IgD-negative memory B cell (primary cell): ENCODE results near the gene CACNA2D3. TPM values are rescaled to one million over a fixed set of nuclear protein-coding genes. Genes with fewer than 3 reads are reported as not detected.

Experiments
- H3K27ac Mint-ChIP-seq, 3 donors: one replicate each; pipeline ENCODE4 v1.8.0; 2020 to 2022; ENCODE audit warnings: mild to moderate bottlenecking in 3 of 3, mixed read lengths in 3 of 3, moderate library complexity in 1 of 3
- H3K27me3 Mint-ChIP-seq: one replicate; pipeline ENCODE4 v1.8.0; 2021; ENCODE audit warnings: mixed read lengths
- H3K36me3 Mint-ChIP-seq: one replicate; pipeline ENCODE4 v1.8.0; 2020; ENCODE audit warnings: mild to moderate bottlenecking, mixed read lengths
- H3K4me1 Mint-ChIP-seq, 3 donors: one replicate each; pipeline ENCODE4 v1.8.0; 2020 to 2022; ENCODE audit warnings: mixed read lengths in 3 of 3, mild to moderate bottlenecking in 1 of 3
- H3K4me3 Mint-ChIP-seq, 4 donors: one replicate each; pipeline ENCODE4 v1.8.0; 2020 to 2022; ENCODE audit warnings: mild to moderate bottlenecking in 4 of 4, mixed read lengths in 4 of 4, moderate library complexity in 3 of 4
- H3K9me3 Mint-ChIP-seq, 3 donors: one replicate each; pipeline ENCODE4 v1.8.0; 2020 to 2021; ENCODE audit warnings: mixed read lengths in 3 of 3, mild to moderate bottlenecking in 1 of 3
- polyA plus RNA-seq: library from polyadenylated mRNA; unstranded; fragments of 300-500 nt; fragmentation: Illumina TruSeq; gene quantifications from one replicate; pipeline ENCODE4 v1.2.3, GENCODE V29; 2021

The CACNA2D3 gene
- polyA plus RNA-seq, 1 donor from 2014 or later: not detected

DNA sequence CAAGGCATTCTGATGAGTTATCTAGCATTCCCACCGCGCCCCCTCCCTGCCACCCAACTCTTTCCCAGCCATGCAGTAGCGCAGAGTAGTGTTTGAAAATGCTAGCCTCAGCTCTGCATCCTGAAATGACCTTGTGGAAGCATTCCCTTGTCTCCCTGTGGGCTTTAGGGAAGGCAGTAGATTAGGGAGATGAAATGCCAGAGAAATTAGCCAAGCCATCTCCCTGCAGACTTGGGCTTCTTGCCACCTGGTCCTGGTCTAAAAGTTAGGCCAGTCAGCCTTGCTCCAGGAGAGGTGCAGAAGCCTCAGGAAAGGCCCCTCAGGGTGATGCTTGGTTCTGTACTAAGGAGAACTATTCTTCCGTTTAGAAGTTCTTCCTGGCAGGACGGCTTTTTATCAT lies 231.2 kb downstream of the CACNA2D3 start:
- no peak overlapping the region for H3K4me3 Mint-ChIP-seq
- no peaks in the 10 kb centered on the region for H3K36me3 Mint-ChIP-seq
- H3K4me1 Mint-ChIP-seq: no peaks in the 10 kb centered on the region
- no peak overlapping the region for H3K27ac Mint-ChIP-seq
- peaks cover 0 to 5% (median 0%) of the 10 kb centered on the region in 3 donors for H3K9me3 Mint-ChIP-seq
- peaks cover 4% of the 10 kb centered on the region for H3K27me3 Mint-ChIP-seq

DNA sequence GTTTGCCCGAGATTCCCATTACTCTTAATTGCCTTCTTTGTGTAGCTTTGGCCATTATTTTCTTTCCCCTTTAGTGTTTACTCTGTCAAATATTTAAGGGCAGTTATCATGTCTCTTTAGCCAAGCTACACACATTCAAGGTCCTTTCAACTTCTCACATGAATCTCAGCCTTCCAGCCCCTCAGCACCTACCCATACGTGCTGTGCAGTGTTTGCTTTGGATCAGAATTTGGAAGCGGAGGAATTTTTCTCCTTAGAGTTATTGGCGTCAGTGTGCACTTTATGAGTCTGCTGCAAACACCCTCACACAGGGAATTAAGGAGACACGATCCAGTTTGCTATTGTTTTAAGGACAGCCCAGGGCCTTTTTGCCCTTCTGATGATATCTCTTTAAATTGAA lies 231.6 kb downstream of the CACNA2D3 start:
- Mint-ChIP-seq H3K4me1 (no peaks in the 10 kb centered on the region), H3K27ac (no peak overlapping the region), H3K27me3 (peaks cover 4% of the 10 kb centered on the region), H3K4me3 (no peak overlapping the region), H3K9me3 (peaks cover 0 to 5% (median 0%) of the 10 kb centered on the region in 3 donors), H3K36me3 (no peaks in the 10 kb centered on the region)

DNA sequence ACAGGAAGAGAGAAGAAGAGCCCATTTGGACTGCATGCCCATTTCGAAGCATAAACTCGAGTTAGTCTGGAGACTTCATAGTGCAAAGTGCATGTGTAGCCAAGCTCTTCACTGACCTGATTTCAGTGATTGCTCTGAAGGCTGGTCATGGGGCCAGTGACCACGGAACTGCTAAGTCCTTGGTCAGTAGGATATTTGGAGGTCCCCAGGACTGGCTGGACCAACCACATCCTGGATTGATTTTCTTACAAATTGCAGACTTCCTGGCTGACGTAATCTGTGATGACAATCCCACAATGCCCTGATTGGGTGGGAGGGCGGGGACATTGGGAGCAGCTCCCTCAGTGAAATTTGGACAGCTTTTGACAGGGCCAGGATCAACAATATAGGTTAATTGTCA lies 233.4 kb downstream of the CACNA2D3 start:
- peaks cover 4% of the 10 kb centered on the region for H3K27me3 Mint-ChIP-seq
- H3K9me3 Mint-ChIP-seq: peaks cover 0 to 5% (median 0%) of the 10 kb centered on the region in 3 donors
- H3K27ac Mint-ChIP-seq: no peak overlapping the region
- H3K36me3 Mint-ChIP-seq: no peaks in the 10 kb centered on the region
- H3K4me1 Mint-ChIP-seq: no peaks in the 10 kb centered on the region
- no peak overlapping the region for H3K4me3 Mint-ChIP-seq

DNA sequence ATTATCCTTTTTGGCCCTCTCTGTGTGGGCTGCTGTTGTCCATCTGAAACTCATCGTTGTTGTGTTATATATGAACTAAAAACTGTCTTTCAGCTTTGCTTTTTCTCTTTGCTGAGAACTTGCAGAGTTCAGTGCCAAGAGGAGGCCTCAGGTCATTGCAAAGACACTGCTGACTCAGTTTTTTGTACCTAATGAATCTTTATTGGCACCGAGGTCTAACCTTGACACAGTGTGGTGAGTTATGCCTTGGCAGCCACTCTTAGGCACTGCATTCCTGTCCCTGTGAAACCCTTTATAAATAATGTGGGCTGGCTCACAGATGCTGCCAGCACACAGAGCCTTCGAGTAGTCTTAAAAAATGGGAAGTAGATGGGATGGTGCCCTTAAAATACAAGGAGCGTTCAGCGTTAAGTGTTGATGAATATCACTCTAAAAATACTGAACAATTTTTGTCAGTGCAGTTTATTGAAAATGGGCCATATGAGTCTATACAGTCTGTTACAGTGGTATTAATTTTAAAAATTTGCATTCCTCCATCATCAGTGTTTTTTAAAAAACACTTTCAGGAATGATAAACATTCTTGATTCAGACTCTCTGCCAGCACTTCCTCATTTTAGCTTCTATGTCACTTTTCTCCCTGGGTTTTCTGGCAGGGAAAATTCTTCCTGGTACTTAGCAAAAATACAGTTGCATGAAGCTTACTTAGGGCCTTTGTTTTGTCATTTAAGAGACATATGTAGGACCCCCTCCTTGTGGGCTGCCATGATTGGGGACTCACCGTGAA lies 234.1 kb downstream of the CACNA2D3 start:
- H3K27me3 Mint-ChIP-seq: peaks cover 4% of the 10 kb centered on the region
- peaks cover 0 to 6% (median 0%) of the 10 kb centered on the region in 3 donors for H3K9me3 Mint-ChIP-seq
- H3K4me1 Mint-ChIP-seq: no peaks in the 10 kb centered on the region
- H3K4me3 Mint-ChIP-seq: no peak overlapping the region
- no peaks in the 10 kb centered on the region for H3K36me3 Mint-ChIP-seq
- no peak overlapping the region for H3K27ac Mint-ChIP-seq

DNA sequence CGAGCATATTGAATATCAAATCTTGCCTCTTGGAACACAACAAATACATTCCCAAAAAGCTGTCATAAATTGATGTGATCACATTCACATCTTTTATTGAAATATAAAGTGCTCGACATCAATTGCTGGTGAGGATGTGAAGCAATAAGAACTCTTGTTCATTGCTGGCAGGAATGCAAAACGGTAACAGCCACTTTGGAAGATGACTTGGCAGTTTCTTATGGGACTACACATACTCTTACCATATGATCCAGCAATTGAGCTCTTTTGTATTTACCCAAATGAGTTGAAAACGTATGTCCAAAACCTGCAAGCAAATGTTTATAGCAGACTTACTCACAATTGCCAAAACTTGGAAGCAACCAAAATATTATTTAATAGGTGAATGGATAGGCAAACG lies 234.9 kb downstream of the CACNA2D3 start:
- no peaks in the 10 kb centered on the region for H3K36me3 Mint-ChIP-seq
- peaks cover 0 to 7% (median 0%) of the 10 kb centered on the region in 3 donors for H3K9me3 Mint-ChIP-seq
- H3K4me3 Mint-ChIP-seq: no peak overlapping the region
- no peak overlapping the region for H3K27ac Mint-ChIP-seq
- peaks cover 4% of the 10 kb centered on the region for H3K27me3 Mint-ChIP-seq
- no peaks in the 10 kb centered on the region for H3K4me1 Mint-ChIP-seq

DNA sequence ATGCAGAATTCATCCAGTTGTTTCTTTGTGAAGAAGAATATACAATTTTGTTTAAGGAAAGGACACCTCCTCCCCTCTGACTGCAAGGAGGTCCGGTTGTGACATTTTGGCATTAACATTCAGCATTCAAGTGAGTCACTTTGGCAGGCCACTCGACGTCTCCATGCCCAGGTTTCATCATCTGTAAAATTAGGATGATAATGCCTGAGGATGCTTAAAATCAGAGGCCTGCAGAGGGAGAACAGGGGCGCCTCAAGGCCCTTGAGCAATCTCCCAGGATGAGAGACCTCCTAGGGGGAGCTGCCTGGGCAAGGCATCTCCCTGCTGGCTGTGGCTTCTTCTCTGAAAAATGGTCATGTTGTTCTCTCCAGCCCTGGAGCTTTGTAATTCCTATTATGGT lies 236.0 kb downstream of the CACNA2D3 start:
- Mint-ChIP-seq H3K36me3 (no peaks in the 10 kb centered on the region), H3K4me3 (no peak overlapping the region), H3K27me3 (peaks cover 4% of the 10 kb centered on the region), H3K27ac (no peak overlapping the region), H3K9me3 (peaks cover 0 to 7% (median 0%) of the 10 kb centered on the region in 3 donors), H3K4me1 (no peaks in the 10 kb centered on the region)

DNA sequence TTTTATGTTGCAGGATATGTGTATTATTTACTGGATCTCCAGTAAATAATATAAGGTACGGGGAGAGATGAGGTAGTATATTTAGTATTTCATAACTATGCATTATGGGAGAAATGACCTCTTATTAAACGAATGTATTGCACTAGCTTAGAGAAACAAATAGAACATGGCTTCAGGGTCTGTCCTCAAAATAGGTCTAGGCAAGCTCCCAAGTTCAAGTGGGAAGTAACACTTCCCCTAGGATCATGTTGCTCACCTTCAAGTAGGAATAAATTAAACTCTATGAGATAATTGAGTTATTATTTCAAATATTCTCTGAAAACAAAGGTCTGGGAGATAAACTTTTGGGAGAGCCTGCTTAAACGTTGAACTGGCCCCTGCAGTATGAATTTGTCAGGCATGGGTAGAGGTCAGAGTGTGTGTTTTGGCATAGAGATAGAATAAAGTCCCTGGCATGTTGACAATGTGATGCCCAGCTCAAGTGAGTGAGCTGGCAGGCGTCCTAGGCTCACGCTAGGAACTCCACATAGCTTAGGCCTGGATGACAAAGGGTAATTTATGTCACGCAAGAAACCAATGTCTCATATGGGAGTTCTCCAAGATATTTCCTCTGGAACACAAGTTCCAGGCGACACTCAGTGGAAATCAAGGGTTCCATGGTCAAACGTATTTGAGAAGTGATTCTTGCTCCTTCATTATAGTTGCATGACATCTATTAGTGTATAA lies 236.8 kb downstream of the CACNA2D3 start:
- H3K27ac Mint-ChIP-seq: no peak overlapping the region
- no peak overlapping the region for H3K4me3 Mint-ChIP-seq
- peaks cover 4% of the 10 kb centered on the region for H3K27me3 Mint-ChIP-seq
- peaks cover 0 to 5% (median 0%) of the 10 kb centered on the region in 3 donors for H3K9me3 Mint-ChIP-seq
- H3K4me1 Mint-ChIP-seq: no peaks in the 10 kb centered on the region
- H3K36me3 Mint-ChIP-seq: no peaks in the 10 kb centered on the region

DNA sequence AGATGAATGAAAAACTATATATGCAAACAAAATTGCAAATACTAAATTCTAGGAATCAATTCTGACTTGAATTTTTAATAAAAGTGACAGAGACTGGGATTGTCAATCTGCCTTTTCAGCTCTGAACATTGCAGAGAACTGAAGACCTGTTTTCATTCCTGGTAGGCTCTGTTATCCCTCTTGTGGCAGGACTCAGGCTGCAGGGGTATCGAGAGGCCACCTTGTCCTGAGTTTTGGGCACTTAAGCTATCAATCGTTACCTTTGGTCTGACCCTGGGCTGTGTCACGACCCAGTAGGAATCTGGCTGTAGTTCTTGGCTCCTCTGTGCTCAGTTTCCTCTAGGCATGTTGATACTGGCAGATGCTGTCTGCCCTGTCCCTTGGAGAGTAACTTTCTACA lies 238.0 kb downstream of the CACNA2D3 start:
- Mint-ChIP-seq H3K27me3 (peaks cover under 1% of the 10 kb centered on the region), H3K4me1 (no peaks in the 10 kb centered on the region), H3K36me3 (no peaks in the 10 kb centered on the region), H3K27ac (no peak overlapping the region), H3K4me3 (no peak overlapping the region), H3K9me3 (peaks cover 0 to 4% (median 0%) of the 10 kb centered on the region in 3 donors)

DNA sequence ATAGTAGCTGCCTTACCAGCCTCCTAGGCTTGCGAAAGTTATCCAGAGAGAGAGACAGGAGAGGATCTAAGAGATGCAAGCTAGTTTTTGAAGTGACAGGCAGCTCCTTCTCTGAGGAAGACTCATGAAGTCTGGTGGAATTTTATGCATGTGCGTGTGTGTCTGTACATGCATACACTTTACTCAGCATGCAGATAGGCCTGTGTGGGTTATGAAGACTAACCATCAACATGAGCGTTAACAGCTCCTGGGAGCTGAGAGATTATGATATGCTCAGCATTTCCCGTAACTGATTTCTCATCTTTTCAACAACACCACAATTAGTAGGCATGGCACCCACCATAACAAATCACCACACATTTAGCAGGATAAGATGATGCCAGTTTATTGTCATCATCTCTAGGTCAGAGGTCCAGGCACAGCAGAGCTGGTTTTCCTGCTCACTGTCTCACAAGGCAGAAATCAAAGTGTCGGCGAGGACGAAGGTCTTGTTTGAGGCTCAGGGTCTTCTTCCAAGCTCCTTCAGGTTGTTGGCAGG lies 239.5 kb downstream of the CACNA2D3 start:
- peaks cover 0 to 3% (median 0%) of the 10 kb centered on the region in 3 donors for H3K9me3 Mint-ChIP-seq
- no peaks in the 10 kb centered on the region for H3K4me1 Mint-ChIP-seq
- H3K4me3 Mint-ChIP-seq: no peak overlapping the region
- H3K36me3 Mint-ChIP-seq: no peaks in the 10 kb centered on the region
- no peak overlapping the region for H3K27ac Mint-ChIP-seq
- H3K27me3 Mint-ChIP-seq: no peaks in the 10 kb centered on the region

DNA sequence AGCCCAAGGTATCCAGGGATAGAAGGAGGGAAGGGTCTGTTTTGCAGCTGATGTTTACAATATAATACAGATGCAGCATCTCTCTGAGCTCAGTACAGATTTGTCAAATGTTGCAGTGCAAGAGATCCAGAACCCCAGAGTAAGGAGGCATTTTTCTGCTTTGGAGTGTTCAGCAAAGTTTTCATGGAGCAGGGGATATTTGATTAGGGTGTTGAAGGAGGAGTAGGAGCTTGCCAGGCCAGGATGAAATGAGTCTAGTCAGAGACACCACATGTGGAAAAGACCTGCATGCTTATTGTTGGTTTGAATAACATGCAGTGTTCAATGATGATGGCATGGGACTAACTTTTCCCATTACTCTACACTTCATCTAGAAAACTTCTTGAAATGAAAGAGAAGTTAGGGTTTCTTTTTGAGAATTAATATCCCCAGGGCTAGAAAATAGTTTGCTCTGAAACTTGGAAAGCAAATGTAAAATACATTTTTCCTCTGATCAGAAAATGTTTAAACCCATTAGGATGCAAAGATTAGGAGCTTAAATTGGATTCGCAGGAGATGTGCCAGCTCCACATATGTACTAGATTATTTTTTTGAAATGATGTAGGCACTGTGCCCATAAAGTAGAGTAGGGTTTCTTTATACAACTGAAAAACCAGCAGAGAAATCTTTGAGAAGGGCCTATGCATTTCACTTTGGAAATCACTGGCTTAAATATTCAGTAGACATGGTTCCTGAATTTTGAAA lies 243.8 kb downstream of the CACNA2D3 start:
- Mint-ChIP-seq H3K27ac (no peak overlapping the region), H3K4me1 (no peaks in the 10 kb centered on the region), H3K9me3 (peaks cover 0 to 5% (median 0%) of the 10 kb centered on the region in 3 donors), H3K36me3 (no peaks in the 10 kb centered on the region), H3K4me3 (no peak overlapping the region), H3K27me3 (no peaks in the 10 kb centered on the region)

DNA sequence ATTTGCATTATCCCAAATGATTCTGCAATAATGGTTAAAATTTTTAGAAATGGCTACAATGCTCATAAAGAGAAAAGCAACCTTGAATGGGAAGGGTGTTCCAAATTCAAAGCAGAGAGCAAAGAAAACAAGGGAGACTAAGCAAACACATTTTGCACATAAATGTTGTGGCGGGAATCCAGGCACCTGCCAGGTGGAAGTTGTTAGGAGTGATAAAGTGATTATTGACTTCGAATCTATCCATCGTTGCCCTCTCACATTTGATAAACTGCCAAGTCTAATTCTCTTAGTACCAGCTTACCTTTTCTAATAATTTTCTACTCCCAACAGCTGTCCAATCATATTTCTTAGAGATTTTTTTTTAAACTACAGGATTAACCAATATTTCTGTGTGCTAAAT lies 244.5 kb downstream of the CACNA2D3 start:
- Mint-ChIP-seq H3K27ac (no peak overlapping the region), H3K9me3 (peaks cover 0 to 3% (median 0%) of the 10 kb centered on the region in 3 donors), H3K27me3 (no peaks in the 10 kb centered on the region), H3K4me3 (no peak overlapping the region), H3K36me3 (no peaks in the 10 kb centered on the region), H3K4me1 (no peaks in the 10 kb centered on the region)

DNA sequence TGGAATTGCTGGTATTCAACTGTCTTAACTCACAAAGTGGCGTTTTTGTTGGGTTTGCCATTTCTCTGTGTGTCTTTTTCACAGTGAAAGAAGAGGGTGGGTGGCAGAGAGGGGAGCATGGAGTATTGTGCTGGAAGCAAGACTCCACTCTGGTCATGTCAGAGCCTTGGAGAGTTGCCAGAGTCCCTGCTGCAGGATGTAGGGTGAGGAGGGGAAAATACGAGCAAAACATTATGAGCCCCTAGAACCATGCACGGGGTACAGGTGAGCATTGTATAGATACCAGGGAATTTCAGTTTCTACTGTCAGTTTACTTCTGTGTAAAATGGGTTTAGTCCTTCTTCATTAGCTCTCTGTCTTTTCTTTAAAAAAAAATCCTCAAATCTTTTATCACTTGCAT lies 249.9 kb downstream of the CACNA2D3 start:
- H3K4me3 Mint-ChIP-seq: no peak overlapping the region
- H3K27me3 Mint-ChIP-seq: peaks cover 2% of the 10 kb centered on the region
- no peak overlapping the region for H3K27ac Mint-ChIP-seq
- H3K36me3 Mint-ChIP-seq: no peaks in the 10 kb centered on the region
- peaks cover 0 to 3% (median 0%) of the 10 kb centered on the region in 3 donors for H3K9me3 Mint-ChIP-seq
- no peaks in the 10 kb centered on the region for H3K4me1 Mint-ChIP-seq

DNA sequence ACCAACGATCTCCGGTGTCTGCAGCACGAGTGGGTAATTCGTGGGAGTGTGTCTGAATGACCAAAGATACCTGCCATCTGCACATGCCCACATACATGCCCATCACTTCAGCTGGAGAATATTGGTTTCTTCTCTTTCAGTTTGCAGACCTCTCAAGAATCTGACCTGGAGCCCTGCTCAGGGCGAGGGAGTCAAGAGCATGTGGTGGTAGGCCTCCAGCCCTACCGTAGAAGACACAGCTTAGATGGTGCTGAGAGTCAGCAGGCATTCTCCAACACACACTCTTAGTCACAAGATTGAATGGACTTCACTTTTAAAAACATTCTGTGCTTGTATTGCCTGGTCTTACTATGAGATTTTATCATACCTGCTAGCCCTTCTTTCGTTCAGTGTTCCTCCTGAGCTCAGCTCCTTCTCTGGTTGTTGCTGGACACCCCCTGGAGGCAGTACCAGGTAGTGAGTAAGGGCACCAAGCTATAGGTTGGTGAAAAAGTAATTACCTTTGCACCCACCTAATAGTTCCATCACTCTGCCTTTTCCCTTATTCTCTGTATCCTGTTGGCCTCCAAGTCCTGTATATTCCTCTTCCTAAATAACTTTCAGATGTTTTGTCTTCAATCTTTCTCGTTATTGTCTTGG lies 252.0 kb downstream of the CACNA2D3 start:
- no peak overlapping the region for H3K27ac Mint-ChIP-seq
- H3K4me1 Mint-ChIP-seq: no peaks in the 10 kb centered on the region
- no peaks in the 10 kb centered on the region for H3K9me3 Mint-ChIP-seq
- H3K27me3 Mint-ChIP-seq: peaks cover 2% of the 10 kb centered on the region
- no peak overlapping the region for H3K4me3 Mint-ChIP-seq
- no peaks in the 10 kb centered on the region for H3K36me3 Mint-ChIP-seq

DNA sequence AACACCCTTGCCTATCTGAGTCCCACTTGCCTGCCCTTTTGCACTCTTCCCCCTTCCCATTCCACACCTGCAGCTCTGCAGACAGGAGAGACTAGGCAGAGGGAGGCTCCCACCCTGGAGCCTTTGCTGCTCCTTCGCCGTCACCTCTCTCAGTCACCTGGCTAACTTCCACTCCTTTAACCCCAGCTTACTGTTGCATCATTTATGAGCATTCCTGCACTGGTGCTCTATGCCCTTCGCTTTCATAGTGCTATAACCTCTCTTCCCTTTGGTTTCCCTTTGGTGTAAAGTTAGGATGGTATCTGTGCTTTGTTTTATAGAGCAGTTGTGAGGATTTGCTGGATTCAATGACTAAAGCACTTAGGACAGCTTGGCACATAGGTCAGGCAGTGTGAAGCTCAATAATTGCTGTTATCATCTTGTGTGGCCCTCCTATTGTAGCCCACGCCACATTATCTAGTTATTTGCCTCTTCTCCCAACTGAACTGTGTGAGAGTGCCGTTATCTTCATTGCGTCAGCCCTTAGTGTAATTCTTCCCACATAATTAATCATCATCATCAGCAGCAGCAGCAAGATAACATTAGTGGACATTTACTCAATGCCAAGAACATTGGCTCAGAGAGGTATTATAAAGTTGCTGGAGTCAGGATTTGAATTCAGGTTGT lies 253.9 kb downstream of the CACNA2D3 start:
- Mint-ChIP-seq H3K27me3 (peaks cover 2% of the 10 kb centered on the region), H3K4me3 (no peak overlapping the region), H3K36me3 (no peaks in the 10 kb centered on the region), H3K9me3 (no peaks in the 10 kb centered on the region), H3K27ac (no peak overlapping the region), H3K4me1 (no peaks in the 10 kb centered on the region)
